Measurements from ENCODE around the gene SRD5A1.

GRCh38 chr5:6593148-6594016 is 39.9 kb upstream of the SRD5A1 start:
- TF ChIP-seq CTCF (IDR thresholded peaks at IDR 0.05): no peak
- no peak for TF ChIP-seq POLR2A (IDR thresholded peaks at IDR 0.05; ENCODE audit: low read length)
- no peak for TF ChIP-seq RNF2 (IDR thresholded peaks at IDR 0.05; ENCODE audit: borderline replicate concordance, low read depth)
- TF ChIP-seq EP300 (IDR thresholded peaks at IDR 0.05): no peak
- TF ChIP-seq, protein P1, sequence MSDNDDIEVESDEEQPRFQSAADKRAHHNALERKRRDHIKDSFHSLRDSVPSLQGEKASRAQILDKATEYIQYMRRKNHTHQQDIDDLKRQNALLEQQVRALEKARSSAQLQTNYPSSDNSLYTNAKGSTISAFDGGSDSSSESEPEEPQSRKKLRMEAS (IDR thresholded peaks at IDR 0.05): no peak

All from A549 (cell line).